ENCODE measurements around the gene SLC1A5.
"Not testable (repeated sequence)": the region's sequence is repeated elsewhere in the genome, so short reads cannot be mapped to it uniquely, and the experiment has no call there.

SLC1A5 gene

GRCh38 chr19:46766569-46767317 is 21.7 kb downstream of the SLC1A5 start:
- DNase-seq = no peak

- no peak for DNase-seq
Measured at GRCh38 chr19:46764817-46765291, 23.5 kb downstream of the SLC1A5 start.

GRCh38 chr19:46762245-46762890 is 26.0 kb downstream of the SLC1A5 start:
- DNase-seq = no peak

- no peak for DNase-seq
Measured at GRCh38 chr19:46761418-46761831, 27.0 kb downstream of the SLC1A5 start.

GRCh38 chr19:46760897-46761296 is 27.5 kb downstream of the SLC1A5 start:
- not testable (repeated sequence) for DNase-seq

GRCh38 chr19:46760363-46760762 is 28.0 kb downstream of the SLC1A5 start:
- no peak for DNase-seq

GRCh38 chr19:46759817-46760333 is 28.5 kb downstream of the SLC1A5 start:
- DNase-seq = no peak

GRCh38 chr19:46759206-46759605 is 29.2 kb downstream of the SLC1A5 start:
- no peak for DNase-seq

- no peak for DNase-seq
Measured at GRCh38 chr19:46756544-46756888, 31.9 kb downstream of the SLC1A5 start.

GRCh38 chr19:46755853-46756543 is 32.4 kb downstream of the SLC1A5 start:
- DNase-seq = no peak

- DNase-seq = no peak
Measured at GRCh38 chr19:46755077-46755852, 33.1 kb downstream of the SLC1A5 start.

GRCh38 chr19:46753420-46754155 is 34.8 kb downstream of the SLC1A5 start:
- DNase-seq = peak; percentile 44

GRCh38 chr19:46748325-46749109 is 39.9 kb downstream of the SLC1A5 start:
- no peak for DNase-seq

- DNase-seq = no peak
Measured at GRCh38 chr19:46746281-46747057, 41.9 kb downstream of the SLC1A5 start, which contains the start of gene STRN4. Gene STRN4 (minus strand): TSS chr19:46746450. CDS start chr19:46746430, 20 bp downstream.

- no peak for DNase-seq
Measured at GRCh38 chr19:46745521-46746280, 42.7 kb downstream of the SLC1A5 start, which contains the start of gene FKRP. Gene FKRP (plus strand): TSS chr19:46746057. CDS start chr19:46755451, 9,394 bp downstream.

GRCh38 chr19:46745030-46745429 is 43.4 kb downstream of the SLC1A5 start:
- DNase-seq = no peak

- DNase-seq = no peak
Measured at GRCh38 chr19:46744005-46744691, 44.2 kb downstream of the SLC1A5 start.

GRCh38 chr19:46742926-46743480 is 45.4 kb downstream of the SLC1A5 start:
- DNase-seq = no peak
